Measurements from ENCODE around the gene ZMAT5.
A peak's percentile ranks its signal among the peaks of the same experiment; 100 is the strongest.

The ZMAT5 gene

GRCh38 chr22:29701155-29701999, 65.4 kb downstream of the ZMAT5 start:
- TF ChIP-seq, protein P1, sequence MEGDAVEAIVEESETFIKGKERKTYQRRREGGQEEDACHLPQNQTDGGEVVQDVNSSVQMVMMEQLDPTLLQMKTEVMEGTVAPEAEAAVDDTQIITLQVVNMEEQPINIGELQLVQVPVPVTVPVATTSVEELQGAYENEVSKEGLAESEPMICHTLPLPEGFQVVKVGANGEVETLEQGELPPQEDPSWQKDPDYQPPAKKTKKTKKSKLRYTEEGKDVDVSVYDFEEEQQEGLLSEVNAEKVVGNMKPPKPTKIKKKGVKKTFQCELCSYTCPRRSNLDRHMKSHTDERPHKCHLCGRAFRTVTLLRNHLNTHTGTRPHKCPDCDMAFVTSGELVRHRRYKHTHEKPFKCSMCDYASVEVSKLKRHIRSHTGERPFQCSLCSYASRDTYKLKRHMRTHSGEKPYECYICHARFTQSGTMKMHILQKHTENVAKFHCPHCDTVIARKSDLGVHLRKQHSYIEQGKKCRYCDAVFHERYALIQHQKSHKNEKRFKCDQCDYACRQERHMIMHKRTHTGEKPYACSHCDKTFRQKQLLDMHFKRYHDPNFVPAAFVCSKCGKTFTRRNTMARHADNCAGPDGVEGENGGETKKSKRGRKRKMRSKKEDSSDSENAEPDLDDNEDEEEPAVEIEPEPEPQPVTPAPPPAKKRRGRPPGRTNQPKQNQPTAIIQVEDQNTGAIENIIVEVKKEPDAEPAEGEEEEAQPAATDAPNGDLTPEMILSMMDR (IDR thresholded peaks at IDR 0.05; ENCODE audit: low read depth, low read length, missing control alignments): peak; percentile 46
- in situ Hi-C loops (cut with HindIII; ENCODE audit: low pct_ligation_motif_present, low sequenced_read_pairs): no loop called here
- Histone ChIP-seq H3K27me3 (replicated peaks) (no peaks in the 10 kb centered on the region), H3K36me3 (replicated peaks) (peaks cover 3% of the 10 kb centered on the region), H3K27ac (no peak overlapping the region), H3K4me3 (ENCODE audit: low read depth, low read length) (no peak overlapping the region)
- no peak for DNase-seq

- Histone ChIP-seq H3K27me3 (replicated peaks) (no peaks in the 10 kb centered on the region), H3K4me3 (ENCODE audit: low read depth, low read length) (no peak overlapping the region), H3K36me3 (replicated peaks) (peaks cover 3% of the 10 kb centered on the region), H3K27ac (no peak overlapping the region)
- TF ChIP-seq, protein P1 (IDR thresholded peaks at IDR 0.05; ENCODE audit: low read depth, low read length, missing control alignments): no peak
- no peak for DNase-seq
- in situ Hi-C loops (cut with HindIII; ENCODE audit: low pct_ligation_motif_present, low sequenced_read_pairs): no loop called here
Observed at GRCh38 chr22:29700900-29701154, 66.0 kb downstream of the ZMAT5 start.

- TF ChIP-seq, protein P1 (IDR thresholded peaks at IDR 0.05; ENCODE audit: low read depth, low read length, missing control alignments): no peak
- in situ Hi-C loops (cut with HindIII; ENCODE audit: low pct_ligation_motif_present, low sequenced_read_pairs): no loop called here
- Histone ChIP-seq H3K27me3 (replicated peaks) (no peaks in the 10 kb centered on the region), H3K36me3 (replicated peaks) (peaks cover 7% of the 10 kb centered on the region), H3K27ac (no peak overlapping the region), H3K4me3 (ENCODE audit: low read depth, low read length) (no peak overlapping the region)
- no peak for DNase-seq
Observed at GRCh38 chr22:29700206-29700899, 66.5 kb downstream of the ZMAT5 start.

- no peak for DNase-seq
- Histone ChIP-seq H3K4me3 (ENCODE audit: low read depth, low read length) (no peak overlapping the region), H3K27ac (no peak overlapping the region), H3K27me3 (replicated peaks) (no peaks in the 10 kb centered on the region), H3K36me3 (replicated peaks) (peaks cover 21% of the 10 kb centered on the region)
- TF ChIP-seq, protein P1 (IDR thresholded peaks at IDR 0.05; ENCODE audit: low read depth, low read length, missing control alignments): no peak
- in situ Hi-C loops (cut with HindIII; ENCODE audit: low pct_ligation_motif_present, low sequenced_read_pairs): no loop called here
Observed at GRCh38 chr22:29697853-29698598, 68.8 kb downstream of the ZMAT5 start.

DNA sequence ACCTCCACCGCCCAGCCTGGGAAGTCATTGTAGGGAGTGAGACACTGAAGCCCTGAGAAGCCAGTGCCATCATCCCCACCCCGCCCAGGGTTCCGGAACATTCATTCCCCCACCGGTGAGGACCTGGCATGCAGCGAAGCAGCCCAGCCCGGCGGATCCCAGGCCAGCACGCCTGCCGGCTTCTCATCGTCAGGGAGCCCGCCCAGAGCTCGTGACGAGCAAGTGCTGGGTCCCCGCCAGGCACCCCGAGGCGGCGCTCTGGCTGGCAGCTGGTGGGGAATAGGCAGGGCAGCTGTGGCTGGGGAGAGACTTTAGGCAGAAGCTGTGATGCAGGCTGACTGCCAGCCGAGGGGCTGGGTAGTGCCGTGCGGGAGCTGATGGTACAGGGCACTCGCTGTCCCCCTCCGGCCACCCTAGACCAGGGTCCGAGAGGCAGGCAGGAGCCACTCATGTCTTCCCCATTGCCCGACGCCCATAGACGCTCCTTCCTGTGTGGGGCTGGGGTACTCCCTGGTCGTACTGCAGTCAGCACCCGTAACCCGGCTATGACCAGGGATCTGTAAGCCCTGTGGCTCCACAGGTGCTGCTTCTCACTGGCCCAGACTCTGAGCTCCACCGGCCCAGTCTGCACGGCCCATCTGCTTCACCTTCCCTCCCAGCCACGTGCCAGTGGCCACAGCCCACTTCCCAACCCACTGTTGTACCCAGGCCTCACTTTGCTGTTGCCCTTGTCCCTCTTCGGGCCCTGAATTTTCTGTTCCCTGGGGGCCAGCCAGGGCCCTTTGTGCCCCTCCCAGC, 71.5 kb downstream of the ZMAT5 start:
- no peak for DNase-seq
- in situ Hi-C loops (cut with HindIII; ENCODE audit: low pct_ligation_motif_present, low sequenced_read_pairs): no loop called here
- TF ChIP-seq, protein P1 (IDR thresholded peaks at IDR 0.05; ENCODE audit: low read depth, low read length, missing control alignments): no peak
- peaks cover 28% of the 10 kb centered on the region for H3K36me3 ChIP-seq (replicated peaks)
- H3K27me3 ChIP-seq (replicated peaks): no peaks in the 10 kb centered on the region
- H3K4me3 ChIP-seq (ENCODE audit: low read depth, low read length): no peak overlapping the region
- no peak overlapping the region for H3K27ac ChIP-seq

Measured in brain microvascular endothelial cell (primary cell).